GM12801 (cell line): Measurements from ENCODE around the gene ACADVL.

Experiments used
- CTCF ChIP-seq: IDR thresholded peaks from one replicate; pipeline ENCODE4 v1.5.1; 2011; ENCODE audit warnings: control low read depth; ENCODE audit not compliant: insufficient read length; ENCODE audit errors: extremely low read depth

The ACADVL gene

GRCh38 chr17:7203391-7203790 is 16.3 kb upstream of the ACADVL start:
- no peak for TF ChIP-seq CTCF

- TF ChIP-seq CTCF: no peak
These were observed 15.4 kb upstream of the ACADVL start for GRCh38 chr17:7204336-7204735.

- TF ChIP-seq CTCF: no peak
These were observed 14.8 kb upstream of the ACADVL start for GRCh38 chr17:7204828-7205461.

GRCh38 chr17:7205561-7205960 is 14.2 kb upstream of the ACADVL start:
- TF ChIP-seq CTCF: no peak

GRCh38 chr17:7207120-7208001 is 12.4 kb upstream of the ACADVL start:
- no peak for TF ChIP-seq CTCF

- TF ChIP-seq CTCF: no peak
These were observed 11.6 kb upstream of the ACADVL start for GRCh38 chr17:7208027-7208571.

GRCh38 chr17:7208754-7209460 is 10.8 kb upstream of the ACADVL start:
- TF ChIP-seq CTCF: no peak
